Ovary (tissue), 3 donors: Measurements from ENCODE around the gene LSM14A.

Experiments
- CTCF ChIP-seq, 3 donors: fragments of 450-650 bp in 2 of 3; fragments of 200-600 bp in 1 of 3; IDR thresholded peaks; one replicate each; pipeline versions ENCODE4 v1.5.1 to v1.8.0; 2016 to 2022; ENCODE audit warnings: antibody characterized with exemption in 3 of 3, mild to moderate bottlenecking in 1 of 3
- EP300 ChIP-seq: sonication (generic); formaldehyde crosslinking; IDR thresholded peaks from one replicate; pipeline ENCODE4 v1.6.1; 2017; ENCODE audit warnings: antibody characterized with exemption
- POLR2A ChIP-seq: fragments of 450-650 bp; IDR thresholded peaks from one replicate; pipeline ENCODE4 v1.6.1; 2017; ENCODE audit warnings: antibody characterized with exemption, mild to moderate bottlenecking, moderate library complexity
- donor health status: DM: no; HTN: no; CAD: no.

- no peak for TF ChIP-seq POLR2A
- no peak for TF ChIP-seq CTCF (IDR thresholded peaks at IDR 0.05)
- TF ChIP-seq EP300 = no peak
Measured at GRCh38 chr19:34237283-34237682, 65.0 kb downstream of the LSM14A start.
